ENCODE measurements around the gene PPP1R8.

GRCh38 chr1:27824411-27824810 lies 6.2 kb upstream of the PPP1R8 start:
- no peak for TF ChIP-seq CTCF (IDR thresholded peaks at IDR 0.05)
- no peak for TF ChIP-seq POLR2A (IDR thresholded peaks at IDR 0.05)

All from breast epithelium (tissue), 3 donors.